Measurements from ENCODE around the gene GSG1L.

Gene GSG1L

DNA sequence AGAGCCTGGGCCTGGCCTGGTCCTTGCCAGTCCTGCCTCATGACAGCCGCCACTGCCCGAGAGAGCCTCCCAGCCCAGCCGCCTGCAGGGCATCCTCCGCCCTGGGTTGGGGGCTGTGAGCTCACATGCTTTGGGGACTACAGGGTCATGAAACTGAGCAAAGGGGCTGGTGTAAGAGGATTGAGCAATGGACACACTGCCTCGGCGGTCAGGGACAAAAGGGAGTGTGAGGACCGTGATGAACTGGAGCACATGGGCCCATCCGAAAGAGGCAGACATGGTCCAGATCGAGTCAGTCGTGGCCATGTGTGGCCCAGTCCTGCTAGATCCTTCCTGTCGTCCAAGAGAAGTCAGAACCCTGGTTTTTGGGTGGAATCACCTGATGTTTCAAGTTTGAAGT is 52.3 kb downstream of the GSG1L start:
- no peak overlapping the region for H3K4me3 ChIP-seq (ENCODE audit: low read depth in 1 of 2, low read length in 2 of 2)
- H3K36me3 ChIP-seq (ENCODE audit: control insufficient read depth in 1 of 2, insufficient read depth in 2 of 2, low read length in 2 of 2), result no peaks in the 10 kb centered on the region
- H3K9me3 ChIP-seq (ENCODE audit: control insufficient read depth in 1 of 2, low read length in 2 of 2), result peaks cover 0 to 4% of the 10 kb centered on the region in 2 donors
- H3K4me1 ChIP-seq (ENCODE audit: control insufficient read depth in 1 of 2, insufficient read depth in 2 of 2, low read length in 2 of 2), result no peaks in the 10 kb centered on the region
- no peaks in the 10 kb centered on the region for H3K27me3 ChIP-seq (ENCODE audit: low read depth, low read length)
- no peak overlapping the region for H3K27ac ChIP-seq (ENCODE audit: low read length)

DNA sequence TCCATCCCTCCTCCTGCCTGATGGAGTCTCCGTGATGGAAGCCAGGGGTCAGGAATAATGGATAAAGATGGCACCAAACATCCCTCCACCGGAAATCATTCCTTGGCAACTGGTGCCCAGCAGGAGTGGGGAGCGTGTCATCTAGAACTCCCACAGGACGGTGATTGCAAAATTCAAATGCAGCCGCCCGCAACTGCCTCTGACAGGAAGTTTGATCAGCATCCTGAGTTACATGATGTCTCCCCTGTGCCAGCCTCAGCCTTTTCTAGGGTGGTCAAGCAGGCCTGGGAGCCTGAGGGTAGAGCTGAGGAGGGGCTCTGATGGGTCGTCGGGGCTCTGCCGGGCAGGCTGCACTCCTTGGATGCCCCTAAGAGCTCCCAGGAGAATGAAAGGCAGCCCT is 52.8 kb downstream of the GSG1L start:
- H3K36me3 ChIP-seq (ENCODE audit: control insufficient read depth in 1 of 2, insufficient read depth in 2 of 2, low read length in 2 of 2), result no peaks in the 10 kb centered on the region
- H3K4me3 ChIP-seq (ENCODE audit: low read depth in 1 of 2, low read length in 2 of 2), result no peak overlapping the region
- no peak overlapping the region for H3K27ac ChIP-seq (ENCODE audit: low read length)
- no peaks in the 10 kb centered on the region for H3K4me1 ChIP-seq (ENCODE audit: control insufficient read depth in 1 of 2, insufficient read depth in 2 of 2, low read length in 2 of 2)
- no peaks in the 10 kb centered on the region for H3K27me3 ChIP-seq (ENCODE audit: low read depth, low read length)
- H3K9me3 ChIP-seq (ENCODE audit: control insufficient read depth in 1 of 2, low read length in 2 of 2), result peaks cover 0 to 4% of the 10 kb centered on the region in 2 donors

DNA sequence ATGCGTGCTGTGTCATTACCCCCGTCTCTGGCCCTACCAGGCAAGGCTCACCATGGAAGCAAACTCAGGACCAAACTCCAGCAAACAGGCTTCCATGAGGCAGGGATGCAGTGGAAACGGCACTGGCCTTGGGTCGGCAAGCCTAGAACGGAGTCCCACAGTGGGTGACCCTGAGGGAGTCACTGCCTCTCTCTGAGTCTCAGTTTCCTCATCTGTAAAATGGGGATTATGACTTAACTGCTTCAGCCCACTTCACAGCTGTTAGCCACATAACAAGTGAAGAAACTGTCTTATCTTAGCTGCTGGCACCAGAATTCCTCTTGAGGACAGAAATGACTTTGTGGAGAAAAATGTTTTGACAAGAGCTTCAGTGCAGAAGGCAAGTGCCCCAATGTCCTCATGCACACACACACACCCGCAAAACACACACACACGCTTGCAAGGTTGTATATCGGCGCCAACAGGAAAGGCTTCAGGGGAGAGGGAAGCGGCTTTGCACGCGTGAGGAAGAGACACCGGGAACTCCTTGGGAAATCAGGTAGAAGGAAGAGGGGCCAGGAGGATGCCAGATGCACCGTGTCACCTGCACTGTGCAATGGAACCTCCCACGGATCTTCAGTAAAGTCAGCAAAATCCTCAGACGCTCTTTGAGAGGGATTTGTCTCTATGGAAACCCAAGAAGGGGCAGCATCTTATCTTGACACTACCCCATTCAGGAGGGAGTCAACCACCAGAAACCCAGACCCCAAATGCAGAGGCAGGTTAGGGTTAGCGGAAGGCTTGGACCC is 53.7 kb downstream of the GSG1L start:
- no peaks in the 10 kb centered on the region for H3K27me3 ChIP-seq (ENCODE audit: low read depth, low read length)
- no peaks in the 10 kb centered on the region for H3K4me1 ChIP-seq (ENCODE audit: control insufficient read depth in 1 of 2, insufficient read depth in 2 of 2, low read length in 2 of 2)
- no peak overlapping the region for H3K4me3 ChIP-seq (ENCODE audit: low read depth in 1 of 2, low read length in 2 of 2)
- H3K36me3 ChIP-seq (ENCODE audit: control insufficient read depth in 1 of 2, insufficient read depth in 2 of 2, low read length in 2 of 2), result no peaks in the 10 kb centered on the region
- H3K9me3 ChIP-seq (ENCODE audit: control insufficient read depth in 1 of 2, low read length in 2 of 2), result peaks cover 0 to 4% of the 10 kb centered on the region in 2 donors
- H3K27ac ChIP-seq (ENCODE audit: low read length), result no peak overlapping the region

DNA sequence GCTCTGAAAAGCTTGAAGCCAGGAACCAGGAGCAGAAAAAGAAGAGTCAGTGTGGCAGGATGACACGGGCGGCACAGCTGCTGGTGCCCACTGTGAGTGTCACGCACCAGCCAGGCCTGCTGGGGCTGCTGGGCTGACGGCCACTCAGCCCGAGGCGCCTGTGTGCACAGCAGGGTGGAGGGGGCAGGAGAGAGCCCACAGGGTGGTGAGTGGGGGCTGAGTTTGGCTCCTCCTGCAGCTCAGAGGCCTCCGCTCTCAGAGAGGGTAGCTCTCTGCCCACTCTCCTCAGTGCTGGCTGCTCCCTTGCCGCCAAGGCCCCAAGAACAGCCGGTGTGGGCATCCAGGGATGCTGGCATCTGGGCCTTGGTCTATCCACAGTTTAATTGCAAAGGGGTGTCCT is 59.6 kb downstream of the GSG1L start:
- Histone ChIP-seq H3K9me3 (ENCODE audit: control insufficient read depth in 1 of 2, low read length in 2 of 2) (no peaks in the 10 kb centered on the region), H3K36me3 (ENCODE audit: control insufficient read depth in 1 of 2, insufficient read depth in 2 of 2, low read length in 2 of 2) (no peaks in the 10 kb centered on the region), H3K4me1 (ENCODE audit: control insufficient read depth in 1 of 2, insufficient read depth in 2 of 2, low read length in 2 of 2) (no peaks in the 10 kb centered on the region), H3K4me3 (ENCODE audit: low read depth in 1 of 2, low read length in 2 of 2) (no peak overlapping the region), H3K27me3 (ENCODE audit: low read depth, low read length) (no peaks in the 10 kb centered on the region), H3K27ac (ENCODE audit: low read length) (no peak overlapping the region)

DNA sequence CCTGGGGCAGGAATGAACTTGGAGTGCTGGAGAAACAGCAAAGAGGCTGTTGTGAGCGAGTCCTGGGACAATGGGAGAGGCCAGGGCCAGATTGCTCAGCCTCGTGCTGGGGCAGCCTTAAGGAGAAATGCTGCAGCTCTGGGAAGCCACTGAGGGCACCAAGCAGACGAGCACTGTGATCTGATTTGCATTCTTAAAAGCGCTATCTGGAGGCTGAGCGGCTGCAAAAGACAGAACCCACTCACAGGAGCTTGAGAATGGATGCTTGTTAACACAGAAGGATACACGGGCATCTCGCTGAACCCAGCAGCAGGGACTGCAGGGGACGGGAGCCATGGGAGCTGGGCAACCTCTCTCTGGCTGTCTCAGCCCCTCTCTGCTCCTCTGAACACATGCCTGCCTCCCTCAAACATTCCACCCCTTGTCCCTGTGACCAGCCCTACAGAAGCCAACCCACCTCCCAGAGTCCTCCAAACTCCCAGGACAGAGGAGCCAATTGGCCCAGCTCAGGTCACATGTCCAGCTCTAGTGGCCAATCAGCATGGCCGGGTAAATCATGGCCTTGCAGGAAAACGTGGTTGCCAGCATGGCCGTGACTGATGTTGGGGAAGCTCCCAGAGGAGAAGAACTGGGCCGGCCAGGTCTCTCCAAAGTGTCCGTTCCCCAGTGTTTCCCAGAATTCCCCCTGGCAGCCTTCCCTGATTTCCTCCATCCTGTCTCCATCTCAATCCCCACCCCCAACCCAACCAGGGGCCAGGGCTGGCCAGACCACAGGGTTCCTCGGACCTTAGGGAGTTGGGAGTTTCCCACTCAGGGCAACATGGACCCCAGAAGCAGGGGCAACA is 60.3 kb downstream of the GSG1L start:
- Histone ChIP-seq H3K36me3 (ENCODE audit: control insufficient read depth in 1 of 2, insufficient read depth in 2 of 2, low read length in 2 of 2) (no peaks in the 10 kb centered on the region), H3K27me3 (ENCODE audit: low read depth, low read length) (no peaks in the 10 kb centered on the region), H3K4me3 (ENCODE audit: low read depth in 1 of 2, low read length in 2 of 2) (no peak overlapping the region), H3K4me1 (ENCODE audit: control insufficient read depth in 1 of 2, insufficient read depth in 2 of 2, low read length in 2 of 2) (no peaks in the 10 kb centered on the region), H3K27ac (ENCODE audit: low read length) (no peak overlapping the region), H3K9me3 (ENCODE audit: control insufficient read depth in 1 of 2, low read length in 2 of 2) (no peaks in the 10 kb centered on the region)

DNA sequence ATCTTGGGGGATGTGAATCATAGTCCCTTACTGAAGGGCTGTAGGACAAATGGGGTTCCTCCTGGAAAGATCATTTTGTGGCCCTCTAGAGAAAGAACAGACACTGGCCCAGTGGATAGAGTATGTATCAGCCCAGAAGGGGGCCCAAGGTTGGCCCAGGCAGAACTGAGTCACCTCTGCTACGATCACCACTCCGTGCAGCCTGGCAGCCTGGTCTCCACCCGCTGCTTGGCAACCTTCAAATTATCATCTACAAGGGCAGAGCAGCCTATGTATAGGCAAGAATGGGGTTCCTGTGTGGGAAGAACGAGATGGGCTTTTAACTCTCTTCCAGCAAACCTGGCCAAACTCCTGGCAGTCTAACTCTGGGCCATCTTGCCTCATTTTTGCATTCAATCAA is 61.9 kb downstream of the GSG1L start:
- no peaks in the 10 kb centered on the region for H3K9me3 ChIP-seq (ENCODE audit: control insufficient read depth in 1 of 2, low read length in 2 of 2)
- no peak overlapping the region for H3K4me3 ChIP-seq (ENCODE audit: low read depth in 1 of 2, low read length in 2 of 2)
- H3K27me3 ChIP-seq (ENCODE audit: low read depth, low read length), result no peaks in the 10 kb centered on the region
- H3K27ac ChIP-seq (ENCODE audit: low read length), result no peak overlapping the region
- H3K4me1 ChIP-seq (ENCODE audit: control insufficient read depth in 1 of 2, insufficient read depth in 2 of 2, low read length in 2 of 2), result no peaks in the 10 kb centered on the region
- no peaks in the 10 kb centered on the region for H3K36me3 ChIP-seq (ENCODE audit: control insufficient read depth in 1 of 2, insufficient read depth in 2 of 2, low read length in 2 of 2)

DNA sequence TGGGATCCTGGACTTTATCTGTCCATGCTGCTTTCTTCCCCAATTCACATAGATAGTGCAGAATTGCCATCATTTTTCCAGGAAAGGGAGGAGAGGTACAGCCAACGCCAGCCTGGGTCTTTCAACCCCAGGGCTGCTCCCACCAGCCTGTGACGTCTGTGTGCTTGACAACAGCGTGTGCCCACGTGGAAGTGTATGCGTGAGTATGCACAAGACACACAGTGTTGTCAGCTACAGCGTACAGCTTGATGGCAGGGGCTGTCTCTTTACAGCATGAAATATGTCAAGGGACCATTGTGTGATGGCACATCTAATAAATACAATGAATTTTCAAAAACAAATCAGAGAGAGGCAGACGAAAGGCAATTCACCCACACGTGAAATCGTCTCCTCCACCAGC is 62.3 kb downstream of the GSG1L start:
- no peaks in the 10 kb centered on the region for H3K27me3 ChIP-seq (ENCODE audit: low read depth, low read length)
- H3K4me3 ChIP-seq (ENCODE audit: low read depth in 1 of 2, low read length in 2 of 2), result no peak overlapping the region
- H3K27ac ChIP-seq (ENCODE audit: low read length), result no peak overlapping the region
- H3K9me3 ChIP-seq (ENCODE audit: control insufficient read depth in 1 of 2, low read length in 2 of 2), result no peaks in the 10 kb centered on the region
- H3K4me1 ChIP-seq (ENCODE audit: control insufficient read depth in 1 of 2, insufficient read depth in 2 of 2, low read length in 2 of 2), result no peaks in the 10 kb centered on the region
- H3K36me3 ChIP-seq (ENCODE audit: control insufficient read depth in 1 of 2, insufficient read depth in 2 of 2, low read length in 2 of 2), result no peaks in the 10 kb centered on the region

DNA sequence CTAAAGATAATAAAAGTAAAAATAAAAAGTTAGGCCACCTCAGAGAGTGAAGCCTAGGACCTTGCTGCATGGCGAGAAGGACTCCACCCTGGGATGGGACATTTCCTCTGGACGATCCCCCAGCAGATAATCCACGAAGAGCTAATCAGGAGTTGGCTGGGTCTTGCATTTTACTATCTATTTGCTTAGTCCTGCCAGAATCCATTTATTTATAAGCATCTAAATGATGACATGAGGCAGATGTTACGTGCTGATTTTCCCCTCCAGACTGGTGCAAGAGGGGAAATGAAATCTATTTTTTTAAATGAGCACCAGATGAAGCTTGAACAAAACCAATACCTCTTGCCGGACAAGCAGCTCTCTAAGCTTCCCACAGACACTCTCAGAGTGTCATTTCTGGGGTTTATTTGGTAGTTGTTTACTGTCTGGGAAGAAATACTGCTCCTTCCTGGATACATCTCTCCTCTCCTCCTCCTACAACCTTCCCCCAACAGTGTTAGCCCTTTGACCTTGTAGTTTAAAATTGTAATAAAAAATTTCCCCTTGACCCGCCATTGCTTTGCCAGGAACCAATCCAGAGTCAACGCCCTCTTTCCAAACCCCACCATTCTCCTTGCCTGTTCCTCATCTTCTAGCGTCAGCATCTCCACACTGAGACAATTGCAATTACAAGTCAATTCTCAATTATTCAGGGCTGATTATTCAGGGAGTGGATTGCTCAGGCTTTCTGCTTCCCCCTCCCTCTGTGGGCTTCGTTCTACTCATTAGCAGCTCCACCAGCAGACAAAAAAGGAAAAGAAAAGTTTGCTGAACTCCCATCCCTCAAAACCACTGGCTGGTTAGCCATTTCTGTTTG is 63.0 kb downstream of the GSG1L start:
- Histone ChIP-seq H3K4me3 (ENCODE audit: low read depth in 1 of 2, low read length in 2 of 2) (no peak overlapping the region), H3K27ac (ENCODE audit: low read length) (no peak overlapping the region), H3K27me3 (ENCODE audit: low read depth, low read length) (no peaks in the 10 kb centered on the region), H3K9me3 (ENCODE audit: control insufficient read depth in 1 of 2, low read length in 2 of 2) (no peaks in the 10 kb centered on the region), H3K4me1 (ENCODE audit: control insufficient read depth in 1 of 2, insufficient read depth in 2 of 2, low read length in 2 of 2) (no peaks in the 10 kb centered on the region), H3K36me3 (ENCODE audit: control insufficient read depth in 1 of 2, insufficient read depth in 2 of 2, low read length in 2 of 2) (no peaks in the 10 kb centered on the region)

DNA sequence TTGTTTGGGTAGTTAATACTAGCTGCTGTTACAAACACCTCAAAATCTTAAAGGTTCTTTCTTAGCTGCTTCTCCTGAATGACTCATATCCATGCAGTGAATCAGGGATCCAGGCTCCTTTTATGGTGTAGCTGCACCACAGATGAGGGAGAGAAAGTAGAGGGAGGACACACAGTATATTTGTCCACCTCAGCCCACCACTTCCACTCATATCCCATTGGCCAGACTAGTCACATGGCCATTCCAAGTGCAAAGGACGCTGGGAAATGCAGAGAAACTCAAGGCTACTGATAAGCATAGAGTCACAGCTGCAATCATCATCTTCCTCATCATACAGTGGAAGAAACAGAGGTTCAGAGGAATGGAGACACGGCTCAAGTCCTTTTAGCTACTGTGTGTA is 63.8 kb downstream of the GSG1L start:
- H3K27me3 ChIP-seq (ENCODE audit: low read depth, low read length), result no peaks in the 10 kb centered on the region
- H3K27ac ChIP-seq (ENCODE audit: low read length), result no peak overlapping the region
- peaks cover 0 to 3% of the 10 kb centered on the region in 2 donors for H3K9me3 ChIP-seq (ENCODE audit: control insufficient read depth in 1 of 2, low read length in 2 of 2)
- no peaks in the 10 kb centered on the region for H3K36me3 ChIP-seq (ENCODE audit: control insufficient read depth in 1 of 2, insufficient read depth in 2 of 2, low read length in 2 of 2)
- no peak overlapping the region for H3K4me3 ChIP-seq (ENCODE audit: low read depth in 1 of 2, low read length in 2 of 2)
- H3K4me1 ChIP-seq (ENCODE audit: control insufficient read depth in 1 of 2, insufficient read depth in 2 of 2, low read length in 2 of 2), result no peaks in the 10 kb centered on the region

DNA sequence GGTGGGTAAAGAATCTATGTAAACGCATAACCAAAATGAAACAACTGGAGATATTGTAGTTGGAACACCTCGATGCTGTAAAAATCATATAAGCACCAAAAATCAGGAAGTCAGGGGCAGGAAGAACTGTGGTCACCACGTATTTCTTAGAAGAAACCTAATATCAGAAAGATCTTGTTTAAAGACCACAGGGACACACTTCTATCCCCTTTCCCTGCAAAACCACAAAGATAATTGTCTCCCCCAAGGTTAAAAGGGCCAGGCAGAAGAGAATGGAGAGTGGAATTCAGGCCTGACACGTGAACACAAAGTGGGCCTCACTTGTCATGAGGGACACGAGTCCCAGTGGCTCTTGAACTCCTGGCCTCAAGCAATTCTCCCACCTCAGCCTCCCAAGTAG is 68.1 kb downstream of the GSG1L start:
- H3K9me3 ChIP-seq (ENCODE audit: control insufficient read depth in 1 of 2, low read length in 2 of 2), result peaks cover 0 to 14% of the 10 kb centered on the region in 2 donors
- H3K36me3 ChIP-seq (ENCODE audit: control insufficient read depth in 1 of 2, insufficient read depth in 2 of 2, low read length in 2 of 2), result no peaks in the 10 kb centered on the region
- H3K4me1 ChIP-seq (ENCODE audit: control insufficient read depth in 1 of 2, insufficient read depth in 2 of 2, low read length in 2 of 2), result no peaks in the 10 kb centered on the region
- no peak overlapping the region for H3K4me3 ChIP-seq (ENCODE audit: low read depth in 1 of 2, low read length in 2 of 2)
- no peak overlapping the region for H3K27ac ChIP-seq (ENCODE audit: low read length)
- no peaks in the 10 kb centered on the region for H3K27me3 ChIP-seq (ENCODE audit: low read depth, low read length)

DNA sequence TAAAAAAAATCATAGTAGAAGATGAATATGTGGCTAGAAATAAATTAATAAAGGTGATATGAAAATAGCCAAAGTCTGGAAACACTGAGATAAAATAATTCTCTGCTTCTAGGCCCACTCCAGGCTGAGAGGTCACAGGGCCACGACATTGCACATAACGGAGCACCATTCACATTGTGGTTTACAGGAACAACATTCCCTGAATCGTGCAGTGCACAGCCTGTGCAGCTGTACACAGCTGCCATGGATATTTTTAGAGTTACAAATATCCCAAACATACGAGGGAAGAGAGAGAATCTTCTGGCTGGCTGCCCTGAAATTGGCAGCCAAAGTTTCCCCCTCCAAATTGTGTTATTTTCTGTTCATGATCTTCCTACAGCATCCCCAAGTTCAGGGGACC is 68.8 kb downstream of the GSG1L start:
- no peaks in the 10 kb centered on the region for H3K36me3 ChIP-seq (ENCODE audit: control insufficient read depth in 1 of 2, insufficient read depth in 2 of 2, low read length in 2 of 2)
- H3K4me1 ChIP-seq (ENCODE audit: control insufficient read depth in 1 of 2, insufficient read depth in 2 of 2, low read length in 2 of 2), result no peaks in the 10 kb centered on the region
- H3K27ac ChIP-seq (ENCODE audit: low read length), result no peak overlapping the region
- no peaks in the 10 kb centered on the region for H3K27me3 ChIP-seq (ENCODE audit: low read depth, low read length)
- peaks cover 0 to 14% of the 10 kb centered on the region in 2 donors for H3K9me3 ChIP-seq (ENCODE audit: control insufficient read depth in 1 of 2, low read length in 2 of 2)
- H3K4me3 ChIP-seq (ENCODE audit: low read depth in 1 of 2, low read length in 2 of 2), result no peak overlapping the region

All from muscle layer of duodenum (tissue), 2 donors.